BLaER1 (cell line): ENCODE data around the gene LMCD1.

Source experiments
- H3K27ac ChIP-seq: shearing (Covaris generic); formaldehyde crosslinking; 2 replicates; pipeline ENCODE4 v1.8.1; 2022
- H3K27me3 ChIP-seq: shearing (Covaris generic); formaldehyde crosslinking; 2 replicates; pipeline ENCODE4 v1.8.1; 2022
- H3K36me3 ChIP-seq: shearing (Covaris generic); formaldehyde crosslinking; 2 replicates; pipeline ENCODE4 v1.8.1; 2022
- H3K4me1 ChIP-seq: shearing (Covaris generic); formaldehyde crosslinking; 2 replicates; pipeline ENCODE4 v1.8.1; 2022
- H3K4me2 ChIP-seq: shearing (Covaris generic); formaldehyde crosslinking; 2 replicates; pipeline ENCODE4 v1.8.1; 2022
- H3K4me3 ChIP-seq: shearing (Covaris generic); formaldehyde crosslinking; 2 replicates; pipeline ENCODE4 v1.8.1; 2022
- H3K9ac ChIP-seq: shearing (Covaris generic); formaldehyde crosslinking; 2 replicates; pipeline ENCODE4 v1.8.1; 2022
- H3K9me3 ChIP-seq: shearing (Covaris generic); formaldehyde crosslinking; 2 replicates; pipeline ENCODE4 v1.8.1; 2022
- H4K20me1 ChIP-seq: shearing (Covaris generic); formaldehyde crosslinking; 2 replicates; pipeline ENCODE4 v1.8.1; 2022
- Cebpa-rat ChIP-seq: shearing (Covaris generic); IDR thresholded peaks from 2 replicates; pipeline ENCODE4 v1.8.1; 2022

Gene LMCD1

GRCh38 chr3:8621141-8621540 lies 119.5 kb downstream of the LMCD1 start:
- no peak overlapping the region for H3K9ac ChIP-seq
- H3K27me3 ChIP-seq, result no peaks in the 10 kb centered on the region
- H3K27ac ChIP-seq, result no peak overlapping the region
- no peaks in the 10 kb centered on the region for H3K36me3 ChIP-seq
- H3K4me3 ChIP-seq, result no peak overlapping the region
- no peak for TF ChIP-seq Cebpa-rat
- peaks cover 41% of the 10 kb centered on the region for H3K4me1 ChIP-seq
- no peak overlapping the region for H3K4me2 ChIP-seq
- H4K20me1 ChIP-seq, result no peaks in the 10 kb centered on the region
- peaks cover 25% of the 10 kb centered on the region; the same call in 1 of the 2 replicates for H3K9me3 ChIP-seq

- Histone ChIP-seq H3K27ac (no peak overlapping the region), H4K20me1 (no peaks in the 10 kb centered on the region), H3K4me3 (no peak overlapping the region), H3K9ac (no peak overlapping the region), H3K36me3 (no peaks in the 10 kb centered on the region), H3K4me1 (peaks cover 44% of the 10 kb centered on the region), H3K9me3 (peaks cover 25% of the 10 kb centered on the region; the same call in 1 of the 2 replicates), H3K27me3 (no peaks in the 10 kb centered on the region), H3K4me2 (peak overlapping the region; percentile 87; the same call in 1 of the 2 replicates)
- no peak for TF ChIP-seq Cebpa-rat
Observed at GRCh38 chr3:8621872-8622271, 120.2 kb downstream of the LMCD1 start.

- no peak for TF ChIP-seq Cebpa-rat
- Histone ChIP-seq H3K27ac (peak overlapping the region; percentile 76), H3K36me3 (no peaks in the 10 kb centered on the region), H4K20me1 (no peaks in the 10 kb centered on the region), H3K4me1 (peaks cover 53% of the 10 kb centered on the region), H3K27me3 (no peaks in the 10 kb centered on the region), H3K9ac (peak overlapping the region; percentile 46; the same call in 1 of the 2 replicates), H3K4me3 (peak overlapping the region; percentile 6; the same call in 1 of the 2 replicates), H3K9me3 (peaks cover 21% of the 10 kb centered on the region; the same call in 1 of the 2 replicates), H3K4me2 (peak overlapping the region; percentile 87)
Observed at GRCh38 chr3:8622873-8623691, 121.5 kb downstream of the LMCD1 start.

- TF ChIP-seq Cebpa-rat, result no peak
- Histone ChIP-seq H3K9ac (no peak overlapping the region), H3K27ac (peak overlapping the region; percentile 76), H3K9me3 (peaks cover 15% of the 10 kb centered on the region; the same call in 1 of the 2 replicates), H3K4me2 (peak overlapping the region; percentile 87), H3K27me3 (no peaks in the 10 kb centered on the region), H4K20me1 (no peaks in the 10 kb centered on the region), H3K36me3 (no peaks in the 10 kb centered on the region), H3K4me1 (peaks cover 53% of the 10 kb centered on the region), H3K4me3 (no peak overlapping the region)
Observed at GRCh38 chr3:8623741-8624140, 122.1 kb downstream of the LMCD1 start.
